Measurements from ENCODE around the gene XRRA1. TPM values are rescaled to one million over a fixed set of nuclear protein-coding genes. Genes with fewer than 3 reads are reported as not detected.

The XRRA1 gene
- total and polyA plus RNA-seq, 9 donors: 4.2 to 31.1 (median 13.0) TPM

DNA sequence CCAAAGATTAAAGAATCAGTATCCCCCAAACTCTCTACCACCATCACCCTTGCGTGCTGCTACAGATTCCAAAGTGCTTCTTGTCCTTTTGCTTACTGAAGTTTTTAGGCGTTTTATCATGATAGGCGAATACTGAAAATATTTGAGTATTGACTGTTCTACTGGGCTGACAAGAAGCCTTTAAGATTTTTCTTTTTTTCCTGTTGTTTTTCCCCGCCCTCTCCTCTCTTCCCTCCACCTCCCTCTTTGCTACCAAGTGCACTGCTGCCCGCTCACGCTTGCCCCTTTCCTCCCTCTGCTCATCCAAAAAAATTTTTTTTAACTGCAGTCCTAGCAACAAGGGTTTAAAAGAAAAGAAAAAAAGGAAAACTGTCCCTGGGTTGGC is 854 bp upstream of the XRRA1 start:
- H3K36me3 ChIP-seq: no peaks in the 10 kb centered on the region
- H3K4me1 ChIP-seq (ENCODE audit: insufficient read depth): peaks cover 5% of the 10 kb centered on the region
- DNase-seq: no peak
- no peaks in the 10 kb centered on the region for H3K27me3 ChIP-seq
- WGBS, 3 donors: 0 to 1% (median 0%) methylated on average over 6 of the region's 6 CpGs
- peak overlapping the region; percentile 24 to 58 for H3K27ac ChIP-seq
- TF ChIP-seq, protein P1, sequence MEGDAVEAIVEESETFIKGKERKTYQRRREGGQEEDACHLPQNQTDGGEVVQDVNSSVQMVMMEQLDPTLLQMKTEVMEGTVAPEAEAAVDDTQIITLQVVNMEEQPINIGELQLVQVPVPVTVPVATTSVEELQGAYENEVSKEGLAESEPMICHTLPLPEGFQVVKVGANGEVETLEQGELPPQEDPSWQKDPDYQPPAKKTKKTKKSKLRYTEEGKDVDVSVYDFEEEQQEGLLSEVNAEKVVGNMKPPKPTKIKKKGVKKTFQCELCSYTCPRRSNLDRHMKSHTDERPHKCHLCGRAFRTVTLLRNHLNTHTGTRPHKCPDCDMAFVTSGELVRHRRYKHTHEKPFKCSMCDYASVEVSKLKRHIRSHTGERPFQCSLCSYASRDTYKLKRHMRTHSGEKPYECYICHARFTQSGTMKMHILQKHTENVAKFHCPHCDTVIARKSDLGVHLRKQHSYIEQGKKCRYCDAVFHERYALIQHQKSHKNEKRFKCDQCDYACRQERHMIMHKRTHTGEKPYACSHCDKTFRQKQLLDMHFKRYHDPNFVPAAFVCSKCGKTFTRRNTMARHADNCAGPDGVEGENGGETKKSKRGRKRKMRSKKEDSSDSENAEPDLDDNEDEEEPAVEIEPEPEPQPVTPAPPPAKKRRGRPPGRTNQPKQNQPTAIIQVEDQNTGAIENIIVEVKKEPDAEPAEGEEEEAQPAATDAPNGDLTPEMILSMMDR (IDR thresholded peaks at IDR 0.05): no peak
- TF ChIP-seq POLR2A (IDR thresholded peaks at IDR 0.05): no peak
- TF ChIP-seq EP300 (IDR thresholded peaks at IDR 0.05): no peak
- intact Hi-C loops (cut with DNase I): loop anchor here in 1 of 4 donors (10.0 kb wide), 1 partner anchor 75 kb away; no protein-coding TSS in a partner anchor
- no peaks in the 10 kb centered on the region for H3K9me3 ChIP-seq
- peak overlapping the region; percentile 96 for H3K4me3 ChIP-seq

DNA sequence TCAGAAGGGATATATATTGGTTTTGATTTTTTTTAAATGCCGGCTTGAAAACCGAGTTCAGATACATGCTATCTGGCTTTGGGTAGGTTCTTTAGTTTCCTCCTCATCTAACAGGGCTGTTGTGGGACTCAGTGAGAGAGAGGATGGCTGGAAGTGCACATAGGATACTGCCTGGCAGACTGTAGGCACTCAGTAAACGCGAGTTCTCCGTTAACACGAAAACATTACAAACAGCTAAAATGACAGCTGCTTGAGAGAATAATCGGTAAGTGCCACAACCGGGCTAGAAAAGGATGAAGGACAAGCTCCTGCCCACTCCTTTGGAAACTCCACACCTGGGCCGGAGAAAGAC is 369 bp downstream of the XRRA1 start:
- peaks cover 5% of the 10 kb centered on the region for H3K4me1 ChIP-seq (ENCODE audit: insufficient read depth)
- intact Hi-C loops (cut with DNase I): loop anchor here in 1 of 4 donors (10.0 kb wide), 1 partner anchor 76 kb away; no protein-coding TSS in a partner anchor

DNA sequence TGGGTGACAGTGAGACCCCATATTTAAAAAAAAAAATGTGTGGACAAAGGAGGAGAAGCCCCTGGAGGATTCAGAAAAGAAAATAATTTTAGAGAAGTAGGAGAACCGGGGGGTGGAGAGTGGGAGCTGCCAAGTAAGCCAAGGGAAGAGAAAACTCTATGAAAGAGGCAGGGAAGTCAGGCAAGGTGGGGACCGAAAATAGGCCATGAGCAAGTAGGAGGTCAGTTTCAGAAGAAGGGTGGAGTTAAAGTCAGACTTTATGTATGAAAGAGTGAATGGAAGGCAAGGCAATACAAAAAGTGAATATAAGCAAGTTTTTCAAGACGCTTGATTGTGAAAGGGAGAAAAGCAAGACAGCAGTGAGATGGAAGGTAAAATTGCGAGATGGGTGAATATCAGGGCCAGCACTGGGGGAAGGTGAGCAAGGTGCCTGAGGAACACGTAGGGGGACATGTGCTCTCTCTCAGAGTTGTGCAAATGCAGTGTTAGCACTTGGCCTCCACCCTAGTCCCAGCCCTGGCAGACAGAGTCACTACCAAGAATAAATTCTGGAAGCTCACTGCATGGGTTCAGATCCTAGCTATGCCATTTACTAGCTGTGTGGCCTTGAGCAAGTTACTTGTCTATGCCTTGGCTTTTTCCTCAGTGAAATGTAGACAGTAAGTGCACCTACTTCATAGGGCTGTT is 6.7 kb downstream of the XRRA1 start:
- Histone ChIP-seq H3K4me1 (ENCODE audit: insufficient read depth) (no peaks in the 10 kb centered on the region), H3K27ac (no peak overlapping the region), H3K4me3 (no peak overlapping the region), H3K27me3 (no peaks in the 10 kb centered on the region), H3K36me3 (no peaks in the 10 kb centered on the region), H3K9me3 (no peaks in the 10 kb centered on the region)
- intact Hi-C loops (cut with DNase I): loop anchor here in 1 of 4 donors (10.0 kb wide), 1 partner anchor 83 kb away; no protein-coding TSS in a partner anchor
- WGBS, 3 donors: 87 to 92% (median 90%) methylated on average over 5 of the region's 5 CpGs
- TF ChIP-seq, protein P1 (IDR thresholded peaks at IDR 0.05): no peak
- no peak for TF ChIP-seq POLR2A (IDR thresholded peaks at IDR 0.05)
- TF ChIP-seq EP300 (IDR thresholded peaks at IDR 0.05): no peak
- no peak for DNase-seq

More for the DNA sequence above, 369 bp downstream of the XRRA1 start:
- Histone ChIP-seq H3K4me3 (peak overlapping the region; percentile 96), H3K9me3 (no peaks in the 10 kb centered on the region), H3K36me3 (no peaks in the 10 kb centered on the region), H3K27me3 (no peaks in the 10 kb centered on the region), H3K27ac (peak overlapping the region; percentile 51 to 58)
- DNase-seq: no peak
- WGBS, 3 donors: 0 to 1% (median 1%) methylated on average over 9 of the region's 9 CpGs
- TF ChIP-seq EP300 (IDR thresholded peaks at IDR 0.05): no peak
- no peak for TF ChIP-seq POLR2A (IDR thresholded peaks at IDR 0.05)
- TF ChIP-seq, protein P1 (IDR thresholded peaks at IDR 0.05): no peak

DNA sequence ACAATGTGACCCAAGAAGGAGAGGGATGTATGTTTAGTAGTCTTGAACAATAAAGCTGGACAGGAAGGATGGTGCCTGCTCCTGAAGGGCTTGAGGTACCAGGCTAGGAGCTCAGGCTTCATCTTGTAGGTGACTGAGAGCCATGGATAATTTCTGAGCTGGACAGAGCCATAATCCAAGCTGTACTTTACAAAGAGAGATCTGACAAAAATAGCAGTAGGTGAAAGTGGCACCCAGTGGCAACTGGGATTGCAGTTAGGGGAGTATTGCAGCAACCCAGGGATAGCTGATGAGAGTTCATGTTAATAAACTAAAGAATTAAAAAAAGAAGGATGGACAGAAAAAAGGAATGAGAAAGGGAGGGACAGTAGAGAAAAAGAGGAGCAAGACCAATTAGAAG is 7.4 kb downstream of the XRRA1 start:
- Histone ChIP-seq H3K4me1 (ENCODE audit: insufficient read depth) (no peaks in the 10 kb centered on the region), H3K36me3 (no peaks in the 10 kb centered on the region)
- intact Hi-C loops (cut with DNase I): loop anchor here in 1 of 4 donors (10.0 kb wide), 1 partner anchor 83 kb away; no protein-coding TSS in a partner anchor

More for the DNA sequence above, 7.4 kb downstream of the XRRA1 start:
- Histone ChIP-seq H3K9me3 (no peaks in the 10 kb centered on the region), H3K4me3 (no peak overlapping the region), H3K27me3 (no peaks in the 10 kb centered on the region), H3K27ac (no peak overlapping the region)
- DNase-seq: no peak
- no peak for TF ChIP-seq POLR2A (IDR thresholded peaks at IDR 0.05)
- no peak for TF ChIP-seq EP300 (IDR thresholded peaks at IDR 0.05)

All from ovary (tissue), 9 donors.